Body of pancreas (tissue), 4 donors: ENCODE results near the gene PGS1. TPM values are rescaled to one million over a fixed set of nuclear protein-coding genes. Genes with fewer than 3 reads are reported as not detected.

Experiments used
- ATAC-seq: fragments of 150-250 bp; one replicate; pipeline ENCODE4 v1.9.1; 2016
- DNase-seq, 4 donors: peaks; one replicate each; pipeline ENCODE4 v3.0.0-alpha.2; 2019
- H3K27ac ChIP-seq, 4 donors: fragments of 200-600 bp; sonication (generic); 1 replicate in 3 of 4; 2 replicates in 1 of 4; pipeline versions ENCODE4 v1.5.1 to v1.6.1; 2016 to 2019; ENCODE audit warnings: mild to moderate bottlenecking in 1 of 4, mixed read lengths in 1 of 4, moderate library complexity in 1 of 4
- H3K27me3 ChIP-seq, 2 donors: fragments of 200-600 bp; sonication (generic); one replicate each; pipeline ENCODE4 v1.6.0; 2016; ENCODE audit warnings: mild to moderate bottlenecking in 1 of 2
- H3K36me3 ChIP-seq, 2 donors: fragments of 200-600 bp; sonication (generic); replicated peaks in 1 of 2; 2 replicates each; pipeline ENCODE4 v1.5.1; 2016; ENCODE audit warnings: low read depth in 2 of 2; ENCODE audit not compliant: insufficient read depth in 1 of 2
- H3K4me1 ChIP-seq: fragments of 200-600 bp; sonication (generic); one replicate; pipeline ENCODE4 v1.6.0; 2016
- H3K4me3 ChIP-seq, 2 donors: fragments of 200-600 bp; sonication (generic); 1 replicate in 1 of 2; 2 replicates in 1 of 2; pipeline ENCODE4 v1.5.1; 2016 to 2019
- H3K9me3 ChIP-seq, 3 donors: fragments of 200-600 bp; sonication (generic); 1 replicate in 2 of 3; 2 replicates in 1 of 3; pipeline ENCODE4 v1.5.1; 2016
- POLR2A ChIP-seq, 3 donors: fragments of 450-650 bp; IDR thresholded peaks; one replicate each; pipeline ENCODE4 v1.6.1; 2016; ENCODE audit warnings: antibody characterized with exemption in 3 of 3, mild to moderate bottlenecking in 2 of 3
- WGBS, 2 donors: methylation state at CpG; one replicate each; pipeline ENCODE4 v1.1.5; 2017; 5-methylcytosine and 5-hydroxymethylcytosine counted together
- intact Hi-C: fragments of 100-400 bp; cut with DNase I; formaldehyde crosslinking; loops from one replicate; pipeline ENCODE4 v1.15.1; 2023
- total RNA-seq, 2 donors: library from RNA; depleted of rRNA; stranded (reverse); fragments of >200 nt; gene quantifications; one replicate each; pipeline ENCODE4 v1.1.0, GENCODE V29; 2016
- TF ChIP-seq, protein P1 (sequence below), 7 experiments: fragments of 450-650 bp in 4 of 7; fragments of 200-600 bp in 3 of 7; sonication (generic) in 3 of 7; IDR thresholded peaks; one replicate each; pipeline ENCODE4 v1.5.1; 2016 to 2019; ENCODE audit warnings: antibody characterized with exemption in 7 of 7

Gene PGS1
- total RNA-seq, 2 donors from 2014 or later, result 17.1 to 30.4 TPM

DNA sequence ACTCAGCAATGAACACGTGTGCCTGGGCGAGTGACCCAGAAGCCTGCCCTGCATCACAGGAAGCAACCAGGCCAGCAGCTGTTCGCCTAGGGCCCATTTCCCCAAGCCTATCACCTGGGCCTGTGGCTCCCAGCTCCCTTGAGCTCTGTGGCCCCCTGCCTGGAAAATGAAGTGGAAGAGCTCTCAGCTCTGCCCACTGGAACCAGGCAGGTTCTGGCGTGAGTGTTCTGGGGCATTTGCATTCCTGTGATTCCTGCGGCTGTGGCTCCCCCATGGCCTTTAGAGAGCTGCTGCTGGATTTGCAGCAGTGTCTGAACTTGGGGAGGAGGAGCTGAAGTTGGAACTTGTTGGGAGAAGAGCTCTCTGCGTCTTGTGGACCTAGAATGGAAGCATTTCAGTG is 22.8 kb downstream of the PGS1 start:
- Histone ChIP-seq H3K36me3 (peaks cover 16 to 45% of the 10 kb centered on the region in 2 donors), H3K27me3 (no peaks in the 10 kb centered on the region), H3K9me3 (no peaks in the 10 kb centered on the region), H3K4me3 (no peak overlapping the region), H3K27ac (no peak overlapping the region), H3K4me1 (peaks cover 13% of the 10 kb centered on the region)
- no peak for TF ChIP-seq POLR2A (IDR thresholded peaks at IDR 0.05)
- TF ChIP-seq, protein P1, sequence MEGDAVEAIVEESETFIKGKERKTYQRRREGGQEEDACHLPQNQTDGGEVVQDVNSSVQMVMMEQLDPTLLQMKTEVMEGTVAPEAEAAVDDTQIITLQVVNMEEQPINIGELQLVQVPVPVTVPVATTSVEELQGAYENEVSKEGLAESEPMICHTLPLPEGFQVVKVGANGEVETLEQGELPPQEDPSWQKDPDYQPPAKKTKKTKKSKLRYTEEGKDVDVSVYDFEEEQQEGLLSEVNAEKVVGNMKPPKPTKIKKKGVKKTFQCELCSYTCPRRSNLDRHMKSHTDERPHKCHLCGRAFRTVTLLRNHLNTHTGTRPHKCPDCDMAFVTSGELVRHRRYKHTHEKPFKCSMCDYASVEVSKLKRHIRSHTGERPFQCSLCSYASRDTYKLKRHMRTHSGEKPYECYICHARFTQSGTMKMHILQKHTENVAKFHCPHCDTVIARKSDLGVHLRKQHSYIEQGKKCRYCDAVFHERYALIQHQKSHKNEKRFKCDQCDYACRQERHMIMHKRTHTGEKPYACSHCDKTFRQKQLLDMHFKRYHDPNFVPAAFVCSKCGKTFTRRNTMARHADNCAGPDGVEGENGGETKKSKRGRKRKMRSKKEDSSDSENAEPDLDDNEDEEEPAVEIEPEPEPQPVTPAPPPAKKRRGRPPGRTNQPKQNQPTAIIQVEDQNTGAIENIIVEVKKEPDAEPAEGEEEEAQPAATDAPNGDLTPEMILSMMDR (IDR thresholded peaks at IDR 0.05), result no peak
- ATAC-seq (no peak), DNase-seq (no peak)
- intact Hi-C loops, result no loop called here
- 66 to 70% methylated on average over 5 to 6 of the region's 6 CpGs for WGBS, 2 donors

- H3K27me3 ChIP-seq, result no peaks in the 10 kb centered on the region
- TF ChIP-seq POLR2A (IDR thresholded peaks at IDR 0.05), result no peak
- TF ChIP-seq, protein P1 (IDR thresholded peaks at IDR 0.05), result no peak
- WGBS, 2 donors, result 55 to 62% methylated on average over 6 to 8 of the region's 8 CpGs
- ATAC-seq (no peak), DNase-seq (no peak)
- H3K9me3 ChIP-seq, result no peaks in the 10 kb centered on the region
- intact Hi-C loops, result no loop called here
- H3K36me3 ChIP-seq, result peaks cover 16 to 45% of the 10 kb centered on the region in 2 donors
- H3K27ac ChIP-seq, result no peak overlapping the region
- H3K4me3 ChIP-seq, result no peak overlapping the region
- peaks cover 7% of the 10 kb centered on the region for H3K4me1 ChIP-seq
These were observed 23.4 kb downstream of the PGS1 start for GRCh38 chr17:78401891-78402290.

- DNase-seq (no peak), ATAC-seq (no peak)
- 90 to 95% methylated on average over 2 to 14 of the region's 14 CpGs for WGBS, 2 donors
- Histone ChIP-seq H3K36me3 (peaks cover 16 to 37% of the 10 kb centered on the region in 2 donors), H3K9me3 (no peaks in the 10 kb centered on the region), H3K27ac (no peak overlapping the region), H3K4me3 (no peak overlapping the region), H3K4me1 (peaks cover 14% of the 10 kb centered on the region), H3K27me3 (no peaks in the 10 kb centered on the region)
- no peak for TF ChIP-seq POLR2A (IDR thresholded peaks at IDR 0.05)
- TF ChIP-seq, protein P1 (IDR thresholded peaks at IDR 0.05), result no peak
- intact Hi-C loops, result no loop called here
These were observed 25.4 kb downstream of the PGS1 start for GRCh38 chr17:78403822-78404221.

DNA sequence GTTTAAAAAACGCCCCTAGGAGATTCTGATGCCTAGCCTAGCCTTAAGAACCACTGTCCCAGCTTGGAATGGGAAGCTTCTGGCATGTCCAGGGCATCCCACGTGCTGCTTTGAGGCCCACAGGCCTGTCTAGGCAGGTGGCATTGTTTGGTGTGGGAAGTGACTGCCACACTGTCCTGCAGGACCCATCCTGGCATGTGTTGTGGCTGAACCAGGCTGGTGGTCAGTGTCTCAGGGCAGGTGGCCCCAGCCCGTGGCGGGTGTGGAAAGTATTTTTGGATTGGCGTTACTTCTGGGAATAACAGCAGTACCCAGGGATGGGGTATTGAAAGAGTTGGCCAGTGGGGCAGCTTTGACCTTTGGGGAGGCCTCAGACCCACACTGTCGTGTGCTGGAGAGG is 27.9 kb downstream of the PGS1 start:
- Histone ChIP-seq H3K27me3 (no peaks in the 10 kb centered on the region), H3K9me3 (no peaks in the 10 kb centered on the region), H3K36me3 (peaks cover 12 to 16% of the 10 kb centered on the region in 2 donors), H3K4me1 (peaks cover 24% of the 10 kb centered on the region), H3K27ac (no peak overlapping the region), H3K4me3 (no peak overlapping the region)
- no peak for ATAC-seq
- intact Hi-C loops, result no loop called here
- WGBS, 2 donors, result 100% methylated on average over 3 to 6 of the region's 6 CpGs
- TF ChIP-seq, protein P1 (IDR thresholded peaks at IDR 0.05), result no peak
- no peak for TF ChIP-seq POLR2A (IDR thresholded peaks at IDR 0.05)
- no peak for DNase-seq

GRCh38 chr17:78406920-78407319 is 28.5 kb downstream of the PGS1 start:
- peaks cover 24% of the 10 kb centered on the region for H3K4me1 ChIP-seq
- no peaks in the 10 kb centered on the region for H3K27me3 ChIP-seq
- H3K9me3 ChIP-seq, result no peaks in the 10 kb centered on the region
- H3K36me3 ChIP-seq, result peaks cover 7 to 12% of the 10 kb centered on the region in 2 donors
- H3K4me3 ChIP-seq, result no peak overlapping the region
- H3K27ac ChIP-seq, result no peak overlapping the region
- no peak for TF ChIP-seq POLR2A (IDR thresholded peaks at IDR 0.05)
- TF ChIP-seq, protein P1 (IDR thresholded peaks at IDR 0.05), result no peak
- no peak for DNase-seq
- ATAC-seq, result no peak
- WGBS, 2 donors, result 91 to 97% methylated on average over 5 to 6 of the region's 8 CpGs
- intact Hi-C loops, result no loop called here
